Measurements from ENCODE around the gene SKA3.

The SKA3 gene

DNA sequence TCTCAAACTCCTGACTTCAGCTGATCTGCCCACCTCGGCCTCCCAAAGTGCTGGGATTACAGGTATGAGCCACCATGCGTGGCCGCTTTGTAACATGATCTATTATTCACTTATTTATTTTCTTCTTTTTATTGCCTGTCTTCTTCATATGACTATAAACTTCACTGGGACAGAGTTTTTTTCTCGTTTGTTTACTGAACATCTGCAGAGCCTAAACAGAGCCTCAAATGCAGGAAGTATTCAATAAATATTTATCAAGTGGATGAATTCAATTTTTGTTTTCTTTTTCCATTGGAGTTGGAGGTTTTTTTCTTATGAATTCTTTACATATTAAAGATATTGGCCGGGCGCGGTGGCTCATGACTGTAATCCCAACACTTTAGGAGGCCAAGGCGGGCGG, 54.7 kb downstream of the SKA3 start:
- DNase-seq (ENCODE audit: low spot score) = no peak
- TF ChIP-seq CTCF (IDR thresholded peaks at IDR 0.05; ENCODE audit: extremely low read depth, insufficient read depth, missing control alignments) = no peak
- in situ Hi-C loops (cut with MboI; ENCODE audit: low pct_unique_long_range_greater_than_20kb, low sequenced_read_pairs, unreplicated experiment) = loop anchor here (25.0 kb wide), 1 partner anchor 366 kb away; no protein-coding TSS in a partner anchor

GRCh38 chr13:21120191-21120590, 56.2 kb downstream of the SKA3 start:
- no peak for DNase-seq (ENCODE audit: low spot score)
- in situ Hi-C loops (cut with MboI; ENCODE audit: low pct_unique_long_range_greater_than_20kb, low sequenced_read_pairs, unreplicated experiment) = loop anchor here (25.0 kb wide), 1 partner anchor 367 kb away; no protein-coding TSS in a partner anchor
- no peak for TF ChIP-seq CTCF (IDR thresholded peaks at IDR 0.05; ENCODE audit: extremely low read depth, insufficient read depth, missing control alignments)

GRCh38 chr13:21119526-21119925, 56.8 kb downstream of the SKA3 start:
- in situ Hi-C loops (cut with MboI; ENCODE audit: low pct_unique_long_range_greater_than_20kb, low sequenced_read_pairs, unreplicated experiment) = loop anchor here (25.0 kb wide), 1 partner anchor 368 kb away; no protein-coding TSS in a partner anchor
- no peak for TF ChIP-seq CTCF (IDR thresholded peaks at IDR 0.05; ENCODE audit: extremely low read depth, insufficient read depth, missing control alignments)
- DNase-seq (ENCODE audit: low spot score) = no peak

DNA sequence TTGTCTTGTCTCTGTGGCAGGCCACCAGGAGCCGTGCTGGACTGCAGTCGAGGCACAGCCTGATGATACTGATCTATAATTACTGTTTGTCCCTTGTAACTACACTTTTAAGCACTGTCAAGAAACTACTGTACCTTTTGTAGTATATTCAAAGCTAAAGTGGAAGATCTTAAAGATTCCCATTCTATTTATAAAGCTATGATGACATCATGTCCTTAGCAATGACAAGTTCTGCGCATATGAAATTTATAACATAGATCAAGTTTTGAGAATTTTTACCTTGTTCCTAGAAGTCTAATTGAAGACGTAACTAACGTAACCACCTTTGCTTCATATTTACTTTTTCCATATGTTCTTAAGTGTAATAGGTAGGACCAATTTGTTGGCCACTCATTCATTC, 58.2 kb downstream of the SKA3 start:
- TF ChIP-seq CTCF (IDR thresholded peaks at IDR 0.05; ENCODE audit: extremely low read depth, insufficient read depth, missing control alignments) = no peak
- in situ Hi-C loops (cut with MboI; ENCODE audit: low pct_unique_long_range_greater_than_20kb, low sequenced_read_pairs, unreplicated experiment) = loop anchor here (25.0 kb wide), 1 partner anchor 369 kb away; no protein-coding TSS in a partner anchor

DNA sequence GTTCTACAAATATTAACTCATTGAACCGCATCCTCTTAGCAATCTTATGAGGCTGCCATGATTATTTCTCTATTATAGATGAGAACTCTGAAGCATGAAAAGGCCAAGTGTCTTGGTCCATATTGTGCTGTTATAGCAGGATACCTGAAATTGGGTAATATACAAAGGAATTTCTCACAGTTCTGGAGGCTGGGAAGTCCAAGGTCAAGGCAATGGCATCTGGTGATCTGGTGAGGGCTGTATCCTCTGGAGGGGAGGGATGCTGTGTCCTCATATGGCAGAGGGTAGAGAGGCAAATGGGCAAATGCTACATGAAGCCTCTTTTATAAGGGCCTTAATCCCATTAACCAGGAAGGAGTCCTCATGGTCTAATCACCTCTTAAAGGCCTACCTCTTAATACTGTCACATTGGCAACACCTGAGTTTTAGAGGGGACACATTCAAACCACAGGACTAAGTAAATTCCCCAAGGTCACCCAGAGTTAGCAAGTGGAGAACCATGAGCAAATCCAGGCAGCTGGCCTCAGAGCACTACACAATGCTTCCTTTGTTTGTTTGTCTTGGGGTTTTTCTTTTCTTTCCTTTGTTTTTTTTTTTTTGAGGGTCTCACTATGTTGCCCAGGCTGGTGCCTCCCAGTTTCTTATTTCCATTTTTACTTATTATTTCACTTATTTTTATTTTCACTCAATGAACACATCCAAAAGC, 59.1 kb downstream of the SKA3 start:
- TF ChIP-seq CTCF (IDR thresholded peaks at IDR 0.05; ENCODE audit: extremely low read depth, insufficient read depth, missing control alignments) = no peak
- DNase-seq (ENCODE audit: low spot score) = no peak
- in situ Hi-C loops (cut with MboI; ENCODE audit: low pct_unique_long_range_greater_than_20kb, low sequenced_read_pairs, unreplicated experiment) = loop anchor here (25.0 kb wide), 1 partner anchor 370 kb away; no protein-coding TSS in a partner anchor

More for the DNA sequence above, 58.2 kb downstream of the SKA3 start:
- DNase-seq (ENCODE audit: low spot score) = no peak

DNA sequence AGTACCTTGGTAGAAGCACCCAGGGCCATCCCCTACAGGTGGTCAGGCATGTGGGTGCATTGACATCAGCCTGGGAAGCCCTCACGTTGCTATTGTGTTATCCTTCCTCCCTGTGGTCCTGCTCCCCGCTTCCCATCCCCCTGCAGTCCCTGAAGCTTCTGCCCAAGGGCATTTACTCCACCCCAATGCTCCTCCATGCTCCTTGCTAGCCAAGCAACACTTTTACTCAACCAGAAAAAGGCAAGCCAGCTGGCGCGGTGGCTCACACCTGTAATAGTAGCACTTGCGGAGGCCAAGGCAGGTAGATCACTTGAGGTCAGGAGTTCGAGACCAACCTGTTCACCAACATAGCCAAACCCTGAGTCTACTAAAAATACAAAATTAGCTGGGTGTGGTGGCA, 60.2 kb downstream of the SKA3 start:
- no peak for TF ChIP-seq CTCF (IDR thresholded peaks at IDR 0.05; ENCODE audit: extremely low read depth, insufficient read depth, missing control alignments)
- no peak for DNase-seq (ENCODE audit: low spot score)
- in situ Hi-C loops (cut with MboI; ENCODE audit: low pct_unique_long_range_greater_than_20kb, low sequenced_read_pairs, unreplicated experiment) = loop anchor here (25.0 kb wide), 1 partner anchor 371 kb away; no protein-coding TSS in a partner anchor
